A549 (cell line): ENCODE data around the gene TNIK.

Experiments used
- CEBPB ChIP-seq, 2 experiments: fragments of >200 bp in 1 of 2; sonication (Bioruptor Twin) in 1 of 2; formaldehyde crosslinking in 1 of 2; IDR thresholded peaks; 2 replicates each; pipeline ENCODE4 v1.6.1; 2012 to 2016
- CTCF ChIP-seq: fragments of >200 bp; sonication (Bioruptor Twin); formaldehyde crosslinking; IDR thresholded peaks from 3 replicates; pipeline ENCODE4 v1.5.1; 2016
- EP300 ChIP-seq, 2 experiments: fragments of >200 bp; sonication (Bioruptor Twin); formaldehyde crosslinking; IDR thresholded peaks; 2 replicates in 1 of 2; 3 replicates in 1 of 2; pipeline ENCODE4 v1.6.1; 2016 to 2017
- ESRRA ChIP-seq: fragments of 150-350 bp; IDR thresholded peaks from 2 replicates; pipeline ENCODE4 v1.6.1; 2014; ENCODE audit warnings: mild to moderate bottlenecking, low read length, borderline replicate concordance
- HMGXB4 ChIP-seq: fragments of 250-450 bp; sonication (Bioruptor Pico); IDR thresholded peaks from 2 replicates; pipeline ENCODE4 v1.5.0; 2021; ENCODE audit warnings: mild to moderate bottlenecking, moderate library complexity, borderline replicate concordance
- KDM5A ChIP-seq: fragments of 200-600 bp; sonication (generic); IDR thresholded peaks from 2 replicates; pipeline ENCODE4 v1.6.1; 2016; ENCODE audit warnings: antibody characterized with exemption, mild to moderate bottlenecking
- NR3C1 ChIP-seq: fragments of >200 bp; sonication (Bioruptor Twin); formaldehyde crosslinking; IDR thresholded peaks from 3 replicates; pipeline ENCODE4 v1.6.1; 2017
- PBX3 ChIP-seq: IDR thresholded peaks from 2 replicates; pipeline ENCODE4 v1.6.1; 2012
- POLR2A ChIP-seq: IDR thresholded peaks from 2 replicates; pipeline ENCODE4 v1.6.1; 2012; ENCODE audit warnings: mild to moderate bottlenecking, low read length
- RCOR1 ChIP-seq: fragments of 150-350 bp; IDR thresholded peaks from 2 replicates; pipeline ENCODE4 v1.6.1; 2014; ENCODE audit warnings: antibody characterized with exemption, low read length, low read depth
- REST ChIP-seq: fragments of 200-600 bp; sonication (generic); IDR thresholded peaks from 2 replicates; pipeline ENCODE4 v1.6.1; 2016; ENCODE audit warnings: antibody characterized with exemption, mild to moderate bottlenecking, moderate library complexity
- SREBF2 ChIP-seq: fragments of 450-650 bp; IDR thresholded peaks from 2 replicates; pipeline ENCODE4 v1.6.1; 2014; ENCODE audit warnings: mild to moderate bottlenecking, moderate library complexity
- ZFP36 ChIP-seq: fragments of 450-650 bp; IDR thresholded peaks from 2 replicates; pipeline ENCODE4 v1.6.1; 2014; ENCODE audit warnings: borderline replicate concordance; ENCODE audit not compliant: partially characterized antibody

- TF ChIP-seq SREBF2 (no peak), REST (no peak), CTCF (no peak), KDM5A (no peak), PBX3 (no peak), CEBPB (IDR thresholded peaks at IDR 0.05) (no peak), RCOR1 (no peak), EP300 (IDR thresholded peaks at IDR 0.05) (no peak), POLR2A (no peak), ZFP36 (no peak), ESRRA (no peak), HMGXB4 (CRISPR knock-in tag) (no peak), NR3C1 (no peak)
These were observed 116.5 kb downstream of the TNIK start for GRCh38 chr3:171343693-171344092.
